ENCODE results near the gene AGBL4.
"Not testable (repeated sequence)": the region's sequence is repeated elsewhere in the genome, so short reads cannot be mapped to it uniquely, and the experiment has no call there.

The AGBL4 gene

DNA sequence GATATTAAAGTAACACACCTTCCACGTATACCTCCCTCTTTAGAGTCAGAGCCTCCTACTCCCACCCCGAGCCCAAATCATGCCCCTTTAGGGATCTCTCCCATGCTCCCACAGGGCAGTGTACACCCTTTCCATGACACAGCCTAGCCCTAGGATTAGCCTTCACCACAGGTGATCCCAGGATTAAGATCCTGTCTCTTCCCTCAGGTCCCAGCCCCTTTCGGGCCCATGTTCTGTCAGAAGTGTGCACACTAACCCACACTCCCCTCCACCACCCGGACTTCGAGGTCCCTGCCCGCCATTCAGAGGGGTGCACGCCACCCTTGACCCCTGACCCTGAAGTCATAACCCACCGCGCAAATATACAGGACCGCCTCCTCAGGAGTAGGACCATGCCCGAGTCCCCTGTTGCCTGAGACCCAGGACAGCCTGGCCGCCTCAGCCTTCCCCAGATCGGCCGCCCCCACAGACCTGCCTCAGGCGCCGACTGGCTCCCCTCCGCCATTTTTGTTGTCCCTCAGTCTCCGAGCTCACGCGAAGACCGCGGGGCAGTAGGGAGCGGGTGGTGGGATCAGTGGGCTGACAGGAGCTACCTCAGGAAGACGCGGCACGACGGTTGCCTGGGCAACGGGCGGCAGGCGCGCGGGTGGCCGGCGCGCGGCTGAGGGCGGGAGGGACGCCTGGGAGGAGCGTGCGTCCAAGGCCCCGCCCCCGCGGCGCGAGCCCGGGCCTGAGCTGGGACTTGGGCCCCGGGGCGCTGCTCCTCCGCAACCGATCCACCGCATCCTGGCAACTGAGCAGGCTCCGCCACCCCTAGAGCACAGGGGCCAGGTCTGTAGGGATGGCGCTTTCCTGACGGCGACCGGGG, at the start of gene AGBL4:
Gene AGBL4 (minus strand): TSS at position 663 of the 868 bp plus-strand sequence.
- peak; percentile 30 for DNase-seq

DNA sequence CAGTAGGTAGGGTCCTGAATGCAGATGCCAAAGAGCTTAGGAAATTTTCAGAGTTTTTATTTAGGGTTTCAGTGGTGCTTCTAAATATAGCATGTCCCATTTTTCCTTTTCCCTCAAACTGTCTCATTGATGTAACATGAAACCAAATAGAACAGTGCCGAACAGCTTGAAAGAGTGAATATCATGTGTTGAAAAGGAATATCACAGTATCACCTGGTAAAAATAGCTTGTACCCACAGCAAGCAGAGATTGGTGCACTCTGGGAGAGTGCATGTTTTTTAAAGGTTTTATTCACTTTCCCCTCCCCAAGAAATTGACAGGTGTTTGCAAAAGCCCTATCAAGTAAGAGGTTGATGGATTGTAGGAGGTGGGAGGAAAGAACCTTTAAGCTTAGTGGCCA, 43.1 kb upstream of the AGBL4 start:
- no peak for DNase-seq

DNA sequence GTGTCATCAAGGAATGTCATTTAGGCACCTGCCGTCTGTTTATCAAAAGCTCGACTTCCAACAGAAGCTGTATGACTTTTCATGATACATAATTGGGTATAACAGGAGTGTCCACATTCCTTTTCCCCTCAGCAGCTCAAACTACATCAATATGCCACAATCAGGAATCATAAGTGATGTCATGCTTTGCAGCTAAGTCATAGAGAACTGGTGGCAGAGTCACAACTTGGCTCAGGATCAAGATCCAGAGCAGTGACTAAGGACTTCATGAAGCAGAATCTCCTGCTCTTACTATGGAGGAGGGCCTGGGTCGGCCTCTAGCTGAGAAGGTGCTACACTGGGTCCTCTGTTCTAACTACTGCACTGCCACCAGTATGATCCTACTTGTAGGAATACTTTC, 36.5 kb upstream of the AGBL4 start:
- no peak for DNase-seq

DNA sequence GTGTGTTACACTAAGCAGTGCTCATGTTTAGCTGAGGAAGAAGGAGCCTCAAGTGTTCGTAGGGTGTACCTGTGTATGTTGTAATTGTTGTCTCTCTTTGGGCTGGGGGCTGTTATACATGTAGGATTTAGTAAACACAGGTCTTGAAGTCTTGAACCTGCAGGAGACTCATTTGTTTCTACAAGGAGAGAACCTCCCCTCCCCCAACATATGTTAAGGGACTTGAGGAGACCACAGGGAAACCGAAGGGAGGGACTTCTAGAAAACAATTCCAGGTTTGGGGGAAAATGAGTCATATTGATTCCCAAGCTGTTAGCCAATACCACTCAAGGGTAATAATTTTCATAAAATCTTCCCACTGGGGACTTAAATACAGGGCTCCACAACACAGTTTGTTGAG, 25.0 kb upstream of the AGBL4 start:
- DNase-seq = no peak

DNA sequence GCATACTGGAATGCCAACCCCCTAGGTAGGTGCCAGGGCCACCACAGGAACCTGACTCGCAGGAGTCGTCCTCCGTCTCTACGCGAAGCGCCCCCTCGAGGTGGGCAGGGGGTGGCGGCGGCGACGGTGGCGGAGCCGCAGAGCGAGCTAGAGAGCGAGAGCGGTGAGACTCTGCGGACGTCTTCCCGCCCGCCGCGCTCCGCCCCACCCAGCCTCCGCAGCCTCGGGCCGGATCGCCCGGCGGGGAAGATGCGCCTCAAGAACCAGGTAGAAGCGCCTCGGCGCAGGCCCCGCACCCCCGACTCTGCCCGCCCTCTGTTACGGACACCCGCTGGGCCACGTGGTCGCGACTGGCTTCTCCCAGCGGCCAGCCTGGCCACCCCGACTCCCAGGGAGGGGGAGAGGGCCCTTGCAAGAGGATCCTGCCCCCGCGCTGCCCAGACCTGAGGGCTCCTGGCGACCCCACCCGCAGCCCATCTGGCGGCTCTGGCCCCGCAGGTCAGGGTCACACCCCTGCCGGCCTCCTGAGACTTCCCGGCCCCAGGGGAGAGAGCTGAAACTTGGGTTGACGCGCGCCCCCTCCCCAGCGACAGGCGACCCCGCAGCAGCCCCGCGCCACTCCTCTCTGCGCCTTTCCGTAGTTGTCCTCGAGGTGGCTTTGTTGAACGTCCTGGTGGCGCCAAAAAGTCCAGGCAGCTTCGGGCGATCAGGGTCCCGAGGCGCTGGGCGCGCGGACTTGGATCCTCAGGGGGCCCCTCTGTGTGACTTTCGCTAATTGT, 24.4 kb upstream of the AGBL4 start:
- no peak for DNase-seq

DNA sequence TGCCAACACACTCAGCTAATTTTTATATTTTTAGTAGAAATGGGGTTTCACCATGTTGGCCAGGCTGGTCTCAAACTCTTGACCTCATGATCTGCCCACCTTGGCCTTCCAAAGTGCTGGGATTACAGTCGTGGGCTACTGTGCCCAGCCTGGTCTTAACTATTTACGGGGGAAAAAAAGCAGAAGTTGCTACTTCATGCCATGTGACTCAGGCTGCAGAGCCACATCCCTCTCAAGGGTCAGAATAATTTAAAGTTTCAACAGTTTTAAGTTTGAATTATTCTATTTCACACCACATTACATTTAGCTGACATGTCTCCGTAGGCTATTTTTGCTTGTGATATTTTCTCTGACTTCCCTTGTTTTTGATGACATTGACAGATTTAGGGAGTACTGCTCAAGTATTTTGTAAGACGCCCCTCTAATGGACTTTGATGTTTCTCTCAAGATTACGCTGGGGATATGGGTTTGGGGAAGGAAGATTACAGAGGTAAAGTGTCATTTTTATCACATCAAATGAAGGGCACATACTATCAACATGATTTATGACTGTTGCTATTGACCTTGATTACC, 14.6 kb upstream of the AGBL4 start:
- no peak for DNase-seq

- no peak for DNase-seq
These were observed 4.0 kb upstream of the AGBL4 start for GRCh38 chr1:50027794-50028193.

DNA sequence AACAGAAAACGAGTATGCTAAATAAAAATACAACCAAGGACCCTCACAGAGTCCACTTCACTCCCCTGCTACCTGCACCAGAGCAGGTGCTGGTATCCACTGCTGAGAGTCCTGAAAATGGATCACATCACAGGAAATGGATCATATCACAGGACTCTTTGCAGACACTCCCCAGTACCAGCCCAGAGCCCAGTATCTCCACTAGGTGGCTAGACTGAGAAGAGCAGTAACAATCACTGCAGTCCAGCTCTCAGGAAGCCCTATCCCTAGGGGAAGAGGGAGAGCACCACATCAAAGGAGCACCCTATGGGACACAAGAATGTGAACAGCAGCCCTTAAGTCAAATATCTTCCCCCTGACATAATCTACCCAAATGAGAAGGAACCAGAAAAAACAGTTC, 28.0 kb downstream of the AGBL4 start:
- DNase-seq = no peak

DNA sequence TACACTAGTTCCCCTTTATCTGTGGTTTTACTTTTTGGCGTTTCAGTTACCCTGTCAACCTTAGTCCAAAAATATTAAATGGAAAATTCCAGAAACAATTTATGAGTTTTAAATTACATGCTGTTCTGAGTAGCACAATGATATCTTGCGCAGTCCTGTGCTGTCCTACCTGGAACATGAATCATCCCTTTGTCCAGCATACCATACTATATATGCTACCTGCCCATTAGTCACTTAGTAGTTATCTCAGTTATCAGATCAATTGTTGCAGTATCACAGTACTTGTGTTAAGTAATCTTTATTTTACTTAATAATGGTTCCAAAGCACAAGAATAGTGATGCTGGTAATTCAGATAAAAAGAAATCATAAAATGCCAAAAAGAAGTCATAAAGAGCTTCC, 52.7 kb downstream of the AGBL4 start:
- DNase-seq = no peak

DNA sequence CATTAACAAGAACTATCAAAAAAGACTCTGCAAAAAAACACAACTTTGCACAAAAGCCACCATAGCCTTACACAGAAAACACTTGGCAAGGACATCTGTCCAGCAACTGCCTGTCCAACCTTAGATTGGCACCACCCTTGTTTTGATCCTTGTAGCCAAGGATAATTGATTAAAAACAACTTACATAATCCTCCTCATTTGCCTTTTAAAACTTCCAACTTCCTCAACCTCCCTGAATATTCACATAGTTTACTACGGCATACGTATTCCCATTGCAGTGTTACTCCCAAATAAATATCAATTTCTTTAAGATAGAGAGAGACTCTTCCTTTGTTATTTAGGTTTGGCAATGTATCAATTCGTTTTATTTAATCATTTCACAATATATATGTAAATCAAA, 72.4 kb downstream of the AGBL4 start:
- no peak for DNase-seq

GRCh38 chr1:49915301-49915700, 108.5 kb downstream of the AGBL4 start:
- not testable (repeated sequence) for DNase-seq

GRCh38 chr1:49906365-49906764, 117.4 kb downstream of the AGBL4 start:
- DNase-seq = no peak

- no peak for DNase-seq
These were observed 159.2 kb downstream of the AGBL4 start for GRCh38 chr1:49864581-49864980.

GRCh38 chr1:49854741-49855140, 169.0 kb downstream of the AGBL4 start:
- no peak for DNase-seq

DNA sequence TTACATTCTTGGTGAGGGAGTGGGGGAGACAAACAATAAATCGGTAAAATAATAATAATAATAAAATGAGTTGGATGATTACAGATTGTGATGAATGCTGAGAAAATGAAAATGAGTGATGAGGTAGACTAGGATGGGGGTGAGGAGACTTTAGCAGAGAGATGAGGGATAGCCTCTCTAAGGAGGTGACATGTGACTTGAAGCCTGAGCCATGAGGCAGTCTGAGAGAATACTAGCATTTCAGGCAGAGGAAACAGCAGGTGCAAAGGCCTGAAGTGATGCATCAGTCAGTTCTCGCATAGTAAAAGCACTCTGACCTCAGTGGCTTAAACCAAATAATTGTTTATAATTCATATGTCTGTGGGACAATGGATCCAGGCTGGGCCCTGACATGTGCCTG, 181.2 kb downstream of the AGBL4 start:
- no peak for DNase-seq

- no peak for DNase-seq
These were observed 182.0 kb downstream of the AGBL4 start for GRCh38 chr1:49841767-49842166.

GRCh38 chr1:49824261-49824660, 199.5 kb downstream of the AGBL4 start:
- DNase-seq = no peak

- no peak for DNase-seq
These were observed 206.1 kb downstream of the AGBL4 start for GRCh38 chr1:49817681-49818080.

DNA sequence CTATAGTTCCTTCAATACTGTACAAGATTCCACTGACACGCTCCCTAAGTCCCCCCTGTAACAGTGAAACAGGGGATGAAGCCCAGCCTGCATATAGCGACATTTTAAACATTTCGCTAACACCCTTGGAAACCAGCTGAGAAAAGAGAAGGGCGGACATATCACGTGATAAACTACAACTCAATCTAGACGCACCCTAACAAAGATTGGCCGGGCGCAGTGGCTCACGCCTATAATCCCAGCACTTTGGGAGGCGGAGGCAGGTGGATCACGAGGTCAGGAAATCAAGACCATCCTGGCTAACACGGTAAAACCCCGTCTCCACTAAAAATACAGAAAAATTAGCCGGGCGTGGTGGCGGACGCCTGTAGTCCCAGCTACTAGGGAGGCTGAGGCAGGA, 236.7 kb downstream of the AGBL4 start:
- DNase-seq = not testable (repeated sequence)

- DNase-seq = no peak
These were observed 258.7 kb downstream of the AGBL4 start for GRCh38 chr1:49765034-49765433.

GRCh38 chr1:49738118-49738517, 285.6 kb downstream of the AGBL4 start:
- not testable (repeated sequence) for DNase-seq

- no peak for DNase-seq
These were observed 295.4 kb downstream of the AGBL4 start for GRCh38 chr1:49728377-49728776.

DNA sequence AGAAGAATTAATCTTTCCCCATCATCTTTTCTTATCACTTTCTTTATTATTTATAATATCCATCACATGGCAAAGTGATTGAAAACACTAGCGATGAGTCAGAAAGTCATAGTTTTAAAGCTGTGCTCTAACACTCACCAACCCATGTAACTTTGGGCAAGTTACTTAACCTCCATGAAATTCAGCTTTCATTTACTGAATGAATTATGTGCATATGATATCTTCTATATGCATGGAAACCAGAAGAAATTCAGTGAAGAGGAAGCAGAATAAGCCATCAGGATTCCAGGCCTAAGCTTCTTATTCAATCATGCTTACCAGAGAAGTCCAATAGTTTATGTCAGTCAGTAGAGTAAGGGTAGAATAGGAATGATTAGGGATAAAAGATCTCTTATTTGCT, 300.1 kb downstream of the AGBL4 start:
- DNase-seq = no peak

Data from hematopoietic multipotent progenitor cell treated with erythropoietin and hydrocortisone succinate and interleukin-3 and kit ligand, for 6 days (in vitro differentiated cells).